ENCODE data around the gene NDUFS2. TPM values are rescaled to one million over a fixed set of nuclear protein-coding genes. Genes with fewer than 3 reads are reported as not detected.

The NDUFS2 gene
- total RNA-seq, 2 donors from 2014 or later = 83.5 to 100.0 TPM

- no peak overlapping the region for H3K9ac ChIP-seq (ENCODE audit: extremely low read depth, low read length, poor library complexity, severe bottlenecking)
- Mint-ChIP-seq H3K36me3 (ENCODE audit: low read depth) (peaks cover 66% of the 10 kb centered on the region), H3K4me3 (no peak overlapping the region), H3K27me3 (ENCODE audit: insufficient read depth) (no peaks in the 10 kb centered on the region), H3K9me3 (no peaks in the 10 kb centered on the region), H3K27ac (no peak overlapping the region), H3K4me1 (peaks cover 7% of the 10 kb centered on the region)
- peaks cover 72% of the 10 kb centered on the region for H3K36me3 ChIP-seq (ENCODE audit: control insufficient read depth, insufficient read depth, low read length)
- no peaks in the 10 kb centered on the region for H3K9me3 ChIP-seq (ENCODE audit: control insufficient read depth, low read length)
- peaks cover 3% of the 10 kb centered on the region for H3K4me1 ChIP-seq (ENCODE audit: control insufficient read depth, insufficient read depth, low read length)
- H3K27me3 ChIP-seq (ENCODE audit: control insufficient read depth, insufficient read depth, low read length, poor library complexity, severe bottlenecking) = no peaks in the 10 kb centered on the region
- DNase-seq = no peak
- no peak overlapping the region for H3K4me3 ChIP-seq (ENCODE audit: low read length)
- no peak for TF ChIP-seq CTCF (conservative IDR thresholded peaks at IDR 0.05)
- WGBS, 2 experiments (ENCODE audit: insufficient coverage in 1 of 2, insufficient read length in 1 of 2) = 92 to 97% methylated on average over 5 to 8 of the region's 8 CpGs
- no peak overlapping the region for H3K27ac ChIP-seq (ENCODE audit: low read depth, low read length)
These were observed 5.0 kb downstream of the NDUFS2 start for GRCh38 chr1:161207173-161207572.

- peak overlapping the region; percentile 71 for H3K27ac Mint-ChIP-seq
- H3K9ac ChIP-seq (ENCODE audit: extremely low read depth, low read length, poor library complexity, severe bottlenecking) = no peak overlapping the region
- peaks cover 73% of the 10 kb centered on the region for H3K36me3 Mint-ChIP-seq (ENCODE audit: low read depth)
- H3K9me3 Mint-ChIP-seq = no peaks in the 10 kb centered on the region
- no peaks in the 10 kb centered on the region for H3K9me3 ChIP-seq (ENCODE audit: control insufficient read depth, low read length)
- H3K4me3 Mint-ChIP-seq = no peak overlapping the region
- peak; percentile 93 for TF ChIP-seq CTCF (conservative IDR thresholded peaks at IDR 0.05)
- DNase-seq = peak; percentile 95
- no peaks in the 10 kb centered on the region for H3K4me1 ChIP-seq (ENCODE audit: control insufficient read depth, insufficient read depth, low read length)
- peaks cover 7% of the 10 kb centered on the region for H3K4me1 Mint-ChIP-seq
- H3K27me3 ChIP-seq (ENCODE audit: control insufficient read depth, insufficient read depth, low read length, poor library complexity, severe bottlenecking) = no peaks in the 10 kb centered on the region
- no peak overlapping the region for H3K27ac ChIP-seq (ENCODE audit: low read depth, low read length)
- no peaks in the 10 kb centered on the region for H3K27me3 Mint-ChIP-seq (ENCODE audit: insufficient read depth)
- 51 to 62% methylated on average over 4 to 11 of the region's 11 CpGs for WGBS, 2 experiments (ENCODE audit: insufficient coverage in 1 of 2, insufficient read length in 1 of 2)
- H3K4me3 ChIP-seq (ENCODE audit: low read length) = no peak overlapping the region
- peaks cover 79% of the 10 kb centered on the region for H3K36me3 ChIP-seq (ENCODE audit: control insufficient read depth, insufficient read depth, low read length)
These were observed 7.7 kb downstream of the NDUFS2 start for GRCh38 chr1:161209790-161210409.

GRCh38 chr1:161214369-161214768 lies 12.2 kb downstream of the NDUFS2 start:
- H3K9ac ChIP-seq (ENCODE audit: extremely low read depth, low read length, poor library complexity, severe bottlenecking) = no peak overlapping the region
- WGBS, 2 experiments (ENCODE audit: insufficient coverage in 1 of 2, insufficient read length in 1 of 2) = 94 to 96% methylated on average over 7 to 9 of the region's 9 CpGs
- no peaks in the 10 kb centered on the region for H3K4me1 ChIP-seq (ENCODE audit: control insufficient read depth, insufficient read depth, low read length)
- DNase-seq = no peak
- no peak overlapping the region for H3K4me3 Mint-ChIP-seq
- H3K27me3 ChIP-seq (ENCODE audit: control insufficient read depth, insufficient read depth, low read length, poor library complexity, severe bottlenecking) = no peaks in the 10 kb centered on the region
- H3K36me3 ChIP-seq (ENCODE audit: control insufficient read depth, insufficient read depth, low read length) = peaks cover 54% of the 10 kb centered on the region
- no peak overlapping the region for H3K27ac Mint-ChIP-seq
- peaks cover 36% of the 10 kb centered on the region for H3K4me1 Mint-ChIP-seq
- H3K27ac ChIP-seq (ENCODE audit: low read depth, low read length) = no peak overlapping the region
- no peaks in the 10 kb centered on the region for H3K9me3 Mint-ChIP-seq
- no peak overlapping the region for H3K4me3 ChIP-seq (ENCODE audit: low read length)
- H3K27me3 Mint-ChIP-seq (ENCODE audit: insufficient read depth) = no peaks in the 10 kb centered on the region
- H3K36me3 Mint-ChIP-seq (ENCODE audit: low read depth) = peaks cover 51% of the 10 kb centered on the region
- no peaks in the 10 kb centered on the region for H3K9me3 ChIP-seq (ENCODE audit: control insufficient read depth, low read length)
- no peak for TF ChIP-seq CTCF (conservative IDR thresholded peaks at IDR 0.05)
